WTC11 (cell line): ENCODE data around the gene HECW1. TPM values are rescaled to one million over a fixed set of nuclear protein-coding genes. Genes with fewer than 3 reads are reported as not detected.

Experiments
- ATAC-seq: fragments of 200-7000 bp; cut with Tn5 transposase; 2 replicates; pipeline ENCODE4 v1.10.0; 2021; ENCODE audit warnings: mild to moderate bottlenecking, moderate library complexity
- CTCF ChIA-PET: fragments of 300-600 bp; sonication (Branson Sonifier 250); formaldehyde crosslinking; loops from one replicate; lab custom pipeline; 2021; ENCODE audit warnings: antibody characterized with exemption; lab: Charles Lee
- POLR2A ChIA-PET: fragments of 350-600 bp; sonication (Branson Sonifier 250); formaldehyde crosslinking; loops from one replicate; lab custom pipeline; 2021; ENCODE audit warnings: antibody characterized with exemption; lab: Charles Lee
- DNase-seq: peaks from one replicate; pipeline ENCODE4 v3.0.0; 2021; ENCODE audit warnings: low spot score
- H3K27ac Mint-ChIP-seq: 2 replicates; pipeline ENCODE4 v1.8.0; 2021; ENCODE audit warnings: mixed read lengths
- H3K27me3 Mint-ChIP-seq: 2 replicates; pipeline ENCODE4 v1.8.0; 2021; ENCODE audit warnings: low read depth, mild to moderate bottlenecking, moderate library complexity, mixed read lengths
- H3K36me3 Mint-ChIP-seq: 2 replicates; pipeline ENCODE4 v1.8.0; 2021; ENCODE audit warnings: mixed read lengths
- H3K4me1 Mint-ChIP-seq: 2 replicates; pipeline ENCODE4 v1.8.0; 2022; ENCODE audit warnings: mixed read lengths
- H3K4me3 Mint-ChIP-seq: 2 replicates; pipeline ENCODE4 v1.8.0; 2021; ENCODE audit warnings: mild to moderate bottlenecking, moderate library complexity, mixed read lengths
- H3K9me3 Mint-ChIP-seq: 2 replicates; pipeline ENCODE4 v1.8.0; 2021; ENCODE audit warnings: mixed read lengths
- ATF2 ChIP-seq: sonication (generic); formaldehyde crosslinking; IDR thresholded peaks from 2 replicates; pipeline ENCODE4 v1.8.1; 2022; ENCODE audit warnings: low read depth, missing genetic modification reagents, borderline replicate concordance
- E2F1 ChIP-seq: sonication (generic); formaldehyde crosslinking; IDR thresholded peaks from 2 replicates; pipeline ENCODE4 v1.8.0; 2022; ENCODE audit warnings: mild to moderate bottlenecking, missing genetic modification reagents
- E2F5 ChIP-seq: sonication (generic); formaldehyde crosslinking; IDR thresholded peaks from 2 replicates; pipeline ENCODE4 v1.8.1; 2022; ENCODE audit warnings: mild to moderate bottlenecking, moderate library complexity, missing genetic modification reagents
- ELF4 ChIP-seq: sonication (generic); formaldehyde crosslinking; IDR thresholded peaks from 2 replicates; pipeline ENCODE4 v1.8.1; 2022; ENCODE audit warnings: low read depth, mild to moderate bottlenecking, moderate library complexity, missing genetic modification reagents
- FOXP4 ChIP-seq: sonication (generic); formaldehyde crosslinking; IDR thresholded peaks from 2 replicates; pipeline ENCODE4 v1.8.0; 2022; ENCODE audit warnings: mild to moderate bottlenecking, missing genetic modification reagents
- GABPB1 ChIP-seq: sonication (generic); formaldehyde crosslinking; IDR thresholded peaks from 2 replicates; pipeline ENCODE4 v1.8.1; 2023; ENCODE audit warnings: mild to moderate bottlenecking, missing genetic modification reagents
- IRF1 ChIP-seq: sonication (generic); formaldehyde crosslinking; IDR thresholded peaks from 2 replicates; pipeline ENCODE4 v1.8.0; 2023; ENCODE audit warnings: missing genetic modification reagents
- MXD4 ChIP-seq: fragments of 250-450 bp; sonication (Bioruptor Pico); IDR thresholded peaks from 2 replicates; pipeline ENCODE4 v1.8.0; 2021; ENCODE audit warnings: mild to moderate bottlenecking, moderate library complexity, borderline replicate concordance
- NR1H2 ChIP-seq: sonication (generic); formaldehyde crosslinking; IDR thresholded peaks from 2 replicates; pipeline ENCODE4 v1.9.0; 2021; ENCODE audit warnings: mild to moderate bottlenecking, moderate library complexity, missing genetic modification reagents
- NR3C1 ChIP-seq: sonication (generic); formaldehyde crosslinking; conservative IDR thresholded peaks from 2 replicates; pipeline ENCODE4 v1.8.1; 2023; ENCODE audit warnings: low read depth, mild to moderate bottlenecking, missing genetic modification reagents
- RELA ChIP-seq: sonication (generic); formaldehyde crosslinking; IDR thresholded peaks from 2 replicates; pipeline ENCODE4 v1.8.1; 2022; ENCODE audit warnings: missing genetic modification reagents, mild to moderate bottlenecking, borderline replicate concordance
- TEAD1 ChIP-seq: sonication (generic); formaldehyde crosslinking; IDR thresholded peaks from 2 replicates; pipeline ENCODE4 v1.8.0; 2022; ENCODE audit warnings: mild to moderate bottlenecking, missing genetic modification reagents
- ZBTB43 ChIP-seq: sonication (generic); formaldehyde crosslinking; IDR thresholded peaks from 2 replicates; pipeline ENCODE4 v1.8.1; 2023; ENCODE audit warnings: mild to moderate bottlenecking, missing genetic modification reagents
- ZNF138 ChIP-seq: sonication (generic); formaldehyde crosslinking; conservative IDR thresholded peaks from 2 replicates; pipeline ENCODE4 v1.8.1; 2022; ENCODE audit warnings: mild to moderate bottlenecking, moderate library complexity, missing genetic modification reagents
- ZNF232 ChIP-seq: sonication (generic); formaldehyde crosslinking; IDR thresholded peaks from 2 replicates; pipeline ENCODE4 v1.8.0; 2022; ENCODE audit warnings: mild to moderate bottlenecking, missing genetic modification reagents
- ZNF425 ChIP-seq: fragments of 250-450 bp; sonication (Bioruptor Pico); conservative IDR thresholded peaks from 2 replicates; pipeline ENCODE4 v1.9.0; 2021; ENCODE audit warnings: mild to moderate bottlenecking
- ZNF532 ChIP-seq: fragments of 250-450 bp; sonication (Bioruptor Pico); IDR thresholded peaks from 2 replicates; pipeline ENCODE4 v1.9.0; 2021; ENCODE audit warnings: mild to moderate bottlenecking, borderline replicate concordance
- ZNF671 ChIP-seq: fragments of 250-450 bp; sonication (Bioruptor Pico); IDR thresholded peaks from 2 replicates; pipeline ENCODE4 v1.8.0; 2021; ENCODE audit warnings: mild to moderate bottlenecking
- total RNA-seq: library from RNA; stranded (reverse); gene quantifications from 3 replicates; pipeline ENCODE4 v1.2.3, GENCODE V29; 2021

HECW1 gene
- total RNA-seq, 1 experiment from 2014 or later: 6.1 TPM

- TF ChIP-seq ZNF232 (CRISPR knock-in tag) (no peak), NR1H2 (CRISPR knock-in tag) (no peak), ELF4 (no peak), FOXP4 (CRISPR knock-in tag) (no peak), NR3C1 (CRISPR knock-in tag) (no peak), MXD4 (no peak)
These were observed 397.5 kb downstream of the HECW1 start (continued) for GRCh38 chr7:43509906-43510305.

GRCh38 chr7:43511029-43511428 lies 398.6 kb downstream of the HECW1 start:
- no peaks in the 10 kb centered on the region for H3K36me3 Mint-ChIP-seq
- no peak overlapping the region for H3K27ac Mint-ChIP-seq
- H3K4me1 Mint-ChIP-seq: peaks cover 29% of the 10 kb centered on the region
- TF ChIP-seq NR1H2 (CRISPR knock-in tag) (no peak), IRF1 (CRISPR knock-in tag) (no peak), ZNF671 (CRISPR knock-in tag) (no peak), ZBTB43 (CRISPR knock-in tag) (no peak), ATF2 (CRISPR knock-in tag) (no peak), GABPB1 (no peak), E2F1 (CRISPR knock-in tag) (no peak), RELA (CRISPR knock-in tag) (no peak), ZNF138 (no peak), E2F5 (CRISPR knock-in tag) (no peak), MXD4 (no peak), ZNF425 (CRISPR knock-in tag) (no peak), TEAD1 (no peak), ZNF532 (no peak)
- no peaks in the 10 kb centered on the region for H3K27me3 Mint-ChIP-seq
- CTCF ChIA-PET: interaction anchor here (0.6 to 5.1 kb wide), 11 partner anchors 10 to 327 kb away, joined by 3 to 33 read pairs (median 4); partner anchors contain the start of gene STK17A
- POLR2A ChIA-PET: interaction anchor here (0.8 kb wide), 1 partner anchor 71 kb away, joined by 4 read pairs; no protein-coding TSS in a partner anchor
- DNase-seq: peak; percentile 36
- H3K9me3 Mint-ChIP-seq: no peaks in the 10 kb centered on the region
- H3K4me3 Mint-ChIP-seq: no peak overlapping the region
- peak; percentile 87 for ATAC-seq
